ENCODE data around the gene NOTCH1. TPM values are rescaled to one million over a fixed set of nuclear protein-coding genes. Genes with fewer than 3 reads are reported as not detected.
A peak's percentile ranks its signal among the peaks of the same experiment; 100 is the strongest.

The NOTCH1 gene
- total RNA-seq, 4 donors from 2014 or later, result 19.6 to 35.4 (median 23.2) TPM

DNA sequence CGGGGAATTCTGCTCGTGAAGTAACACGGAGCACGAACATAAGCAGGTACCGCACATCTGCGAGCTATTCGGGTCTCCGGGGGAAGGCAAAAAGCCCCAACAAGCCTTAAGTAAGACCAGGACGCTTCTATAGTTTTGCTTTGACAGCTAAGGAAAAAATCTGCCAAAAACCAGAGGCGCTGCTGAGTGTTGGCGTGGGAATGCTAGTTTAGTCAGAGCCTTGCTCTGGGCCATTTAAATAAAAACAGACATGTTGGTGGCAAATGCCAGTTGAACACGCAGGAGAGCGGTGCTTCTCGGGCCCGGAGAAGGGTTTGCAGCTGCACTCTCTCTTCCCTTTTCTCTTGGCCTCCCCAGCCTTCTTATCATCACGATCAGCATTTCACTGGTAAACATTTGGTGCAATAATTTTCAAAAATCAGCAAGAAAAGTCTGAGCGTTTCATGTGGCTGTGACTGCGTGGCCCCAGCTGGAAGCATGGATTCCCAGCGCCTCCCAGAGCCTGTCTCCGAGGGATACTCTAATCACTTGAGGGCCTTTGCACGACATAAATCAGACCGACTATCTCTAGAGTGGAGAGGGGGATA, 6.4 kb upstream of the NOTCH1 start:
- 74 to 81% methylated on average over 22 of the region's 22 CpGs for WGBS, 2 donors
- H3K27me3 ChIP-seq, result no peaks in the 10 kb centered on the region
- TF ChIP-seq, protein P1, sequence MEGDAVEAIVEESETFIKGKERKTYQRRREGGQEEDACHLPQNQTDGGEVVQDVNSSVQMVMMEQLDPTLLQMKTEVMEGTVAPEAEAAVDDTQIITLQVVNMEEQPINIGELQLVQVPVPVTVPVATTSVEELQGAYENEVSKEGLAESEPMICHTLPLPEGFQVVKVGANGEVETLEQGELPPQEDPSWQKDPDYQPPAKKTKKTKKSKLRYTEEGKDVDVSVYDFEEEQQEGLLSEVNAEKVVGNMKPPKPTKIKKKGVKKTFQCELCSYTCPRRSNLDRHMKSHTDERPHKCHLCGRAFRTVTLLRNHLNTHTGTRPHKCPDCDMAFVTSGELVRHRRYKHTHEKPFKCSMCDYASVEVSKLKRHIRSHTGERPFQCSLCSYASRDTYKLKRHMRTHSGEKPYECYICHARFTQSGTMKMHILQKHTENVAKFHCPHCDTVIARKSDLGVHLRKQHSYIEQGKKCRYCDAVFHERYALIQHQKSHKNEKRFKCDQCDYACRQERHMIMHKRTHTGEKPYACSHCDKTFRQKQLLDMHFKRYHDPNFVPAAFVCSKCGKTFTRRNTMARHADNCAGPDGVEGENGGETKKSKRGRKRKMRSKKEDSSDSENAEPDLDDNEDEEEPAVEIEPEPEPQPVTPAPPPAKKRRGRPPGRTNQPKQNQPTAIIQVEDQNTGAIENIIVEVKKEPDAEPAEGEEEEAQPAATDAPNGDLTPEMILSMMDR (IDR thresholded peaks at IDR 0.05), result no peak
- no peak for TF ChIP-seq POLR2A (IDR thresholded peaks at IDR 0.05)
- intact Hi-C loops (cut with DNase I), result no loop called here
- H3K27ac ChIP-seq, result peak overlapping the region in 2 of 3 donors; percentile 35 to 50
- no peaks in the 10 kb centered on the region for H3K36me3 ChIP-seq
- H3K9me3 ChIP-seq, result no peaks in the 10 kb centered on the region
- DNase-seq, result no peak
- H3K4me3 ChIP-seq (replicated peaks in 1 of 3), result no peak overlapping the region
- H3K4me1 ChIP-seq, result peaks cover 13 to 53% of the 10 kb centered on the region in 2 donors

DNA sequence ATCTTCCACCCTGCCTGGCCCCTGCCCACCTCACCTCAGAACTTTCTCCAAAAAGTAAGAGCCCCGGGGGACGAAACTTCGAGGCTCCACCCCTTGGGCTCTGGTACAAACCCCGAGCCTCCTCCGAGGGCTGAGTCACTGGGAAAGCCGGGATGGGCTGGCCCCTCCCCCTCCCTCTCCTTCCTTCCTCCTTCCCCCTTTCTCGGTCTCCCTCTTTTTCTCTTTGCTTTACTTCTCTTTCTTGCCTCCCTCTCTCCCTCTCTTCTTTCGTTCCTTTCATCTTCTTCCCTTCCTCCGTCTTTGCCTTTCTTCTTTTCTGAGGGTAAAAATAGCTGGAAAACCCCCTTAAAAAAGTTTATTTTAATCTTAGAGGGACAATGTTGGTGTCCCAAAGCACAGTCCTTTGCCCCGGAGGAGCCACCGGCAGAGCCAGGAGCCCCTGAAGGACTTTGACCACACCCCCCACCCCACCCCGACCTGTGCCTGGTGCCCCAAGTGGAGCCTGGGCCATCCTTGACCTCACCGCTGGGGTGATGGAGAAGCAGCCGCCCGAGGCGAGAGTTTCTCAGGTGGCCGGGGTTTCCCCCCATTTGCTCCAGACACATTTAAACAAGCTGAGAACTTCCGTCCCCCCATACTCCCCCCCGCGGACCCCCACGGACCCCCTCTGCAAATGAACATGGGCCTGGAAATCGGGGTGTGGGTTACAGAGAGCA, 5.7 kb upstream of the NOTCH1 start:
- 39 to 44% methylated on average over 21 to 22 of the region's 22 CpGs for WGBS, 2 donors
- no peaks in the 10 kb centered on the region for H3K27me3 ChIP-seq
- H3K9me3 ChIP-seq, result no peaks in the 10 kb centered on the region
- peak overlapping the region in 2 of 3 donors; percentile 35 to 50 for H3K27ac ChIP-seq
- TF ChIP-seq POLR2A (IDR thresholded peaks at IDR 0.05), result no peak
- TF ChIP-seq, protein P1 (IDR thresholded peaks at IDR 0.05), result no peak
- intact Hi-C loops (cut with DNase I), result no loop called here
- H3K4me3 ChIP-seq (replicated peaks in 1 of 3), result no peak overlapping the region
- peaks cover 17 to 52% of the 10 kb centered on the region in 2 donors for H3K4me1 ChIP-seq
- H3K36me3 ChIP-seq, result no peaks in the 10 kb centered on the region
- DNase-seq, result peak; percentile 53 to 65

DNA sequence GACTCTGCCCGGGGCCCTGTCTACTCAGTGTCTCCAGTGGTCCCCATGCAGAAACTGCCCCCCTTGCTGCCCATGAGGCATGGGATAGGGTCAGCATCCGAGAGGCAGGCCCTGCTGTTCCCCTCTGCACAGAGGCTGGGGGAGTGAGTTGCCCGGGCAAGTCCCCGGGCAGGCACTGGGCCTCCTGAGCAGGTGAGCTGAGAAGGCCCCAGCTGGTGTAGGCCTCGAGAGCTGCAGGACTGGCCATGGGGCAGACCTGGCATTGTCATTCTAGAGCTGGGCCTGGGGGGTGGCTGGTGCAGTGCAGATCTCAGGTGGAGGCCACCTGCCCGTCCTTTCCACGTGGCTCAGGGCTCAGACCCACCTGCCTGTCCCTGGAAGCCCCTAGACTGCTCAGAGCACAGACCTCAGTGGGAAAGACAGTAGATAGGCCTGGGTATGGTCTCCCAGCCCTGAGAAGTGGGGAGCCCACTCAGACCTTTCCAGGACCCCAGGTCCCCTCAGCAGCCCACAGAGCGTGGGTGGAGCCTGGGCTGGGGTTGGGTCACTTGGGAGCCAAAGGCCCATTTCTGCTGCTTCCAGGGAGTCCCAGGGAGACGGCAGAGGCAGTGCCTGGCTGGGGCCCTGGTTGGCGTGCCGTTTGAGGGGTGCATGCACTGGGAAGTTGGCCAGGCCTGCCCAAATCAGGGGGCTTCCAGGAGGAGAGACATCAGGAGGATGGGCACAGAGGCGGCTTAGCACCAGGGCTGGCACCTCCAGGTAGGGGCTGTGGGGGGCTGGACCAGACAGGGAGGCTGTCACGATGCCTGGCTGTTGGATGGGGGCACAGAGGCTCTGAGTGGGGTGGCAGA, 4.8 kb upstream of the NOTCH1 start:
- intact Hi-C loops (cut with DNase I), result no loop called here
- no peaks in the 10 kb centered on the region for H3K36me3 ChIP-seq
- no peak overlapping the region for H3K4me3 ChIP-seq (replicated peaks in 1 of 3)
- H3K27ac ChIP-seq, result peak overlapping the region in 1 of 3 donors; percentile 50
- peaks cover 21 to 52% of the 10 kb centered on the region in 2 donors for H3K4me1 ChIP-seq
- no peaks in the 10 kb centered on the region for H3K9me3 ChIP-seq
- TF ChIP-seq, protein P1 (IDR thresholded peaks at IDR 0.05), result no peak
- TF ChIP-seq POLR2A (IDR thresholded peaks at IDR 0.05), result no peak
- WGBS, 2 donors, result 89 to 94% methylated on average over 10 to 11 of the region's 13 CpGs
- no peak for DNase-seq
- H3K27me3 ChIP-seq, result no peaks in the 10 kb centered on the region

GRCh38 chr9:136549010-136549980, 3.4 kb upstream of the NOTCH1 start:
- Histone ChIP-seq H3K4me3 (replicated peaks in 1 of 3) (no peak overlapping the region), H3K27me3 (no peaks in the 10 kb centered on the region), H3K36me3 (no peaks in the 10 kb centered on the region), H3K27ac (no peak overlapping the region), H3K9me3 (no peaks in the 10 kb centered on the region), H3K4me1 (peaks cover 21 to 47% of the 10 kb centered on the region in 2 donors)
- intact Hi-C loops (cut with DNase I), result no loop called here
- no peak for DNase-seq
- no peak for TF ChIP-seq POLR2A (IDR thresholded peaks at IDR 0.05)
- TF ChIP-seq, protein P1 (IDR thresholded peaks at IDR 0.05), result no peak
- WGBS, 2 donors, result 80 to 92% methylated on average over 18 to 22 of the region's 29 CpGs

Measured in thyroid gland (tissue), 4 donors.